ENCODE results near the gene ARSG.
"Not testable (repeated sequence)": the region's sequence is repeated elsewhere in the genome, so short reads cannot be mapped to it uniquely, and the experiment has no call there.

Gene ARSG

DNA sequence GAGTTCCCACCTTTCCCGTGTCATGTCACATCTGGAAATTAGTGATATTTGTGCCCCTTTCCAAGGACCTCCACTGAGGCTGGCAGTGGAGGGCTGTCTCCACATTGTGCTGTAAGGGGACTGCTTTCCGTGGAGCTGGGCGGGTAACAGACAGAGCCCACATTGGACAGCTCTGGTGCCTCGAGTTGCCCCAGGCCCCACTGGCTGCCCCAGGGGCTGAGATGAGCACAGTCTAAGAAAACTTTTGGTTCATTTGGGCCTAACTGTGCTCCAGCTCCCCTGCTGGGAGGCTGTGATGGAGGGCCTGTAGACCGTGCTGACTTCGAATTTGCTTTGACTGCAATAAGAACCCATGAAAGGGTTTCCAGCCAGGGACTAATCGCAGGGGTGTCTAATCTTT lies 38.0 kb downstream of the ARSG start:
- Histone ChIP-seq H3K27me3 (ENCODE audit: insufficient read depth, low read depth) (no peaks in the 10 kb centered on the region), H3K4me1 (ENCODE audit: low read depth, poor library complexity, severe bottlenecking) (no peaks in the 10 kb centered on the region), H3K4me2 (no peak overlapping the region), H3K36me3 (ENCODE audit: insufficient read depth) (no peaks in the 10 kb centered on the region), H2AFZ (ENCODE audit: low read depth) (no peak overlapping the region), H3K79me2 (ENCODE audit: insufficient read depth, low read depth) (no peaks in the 10 kb centered on the region), H4K20me1 (ENCODE audit: insufficient read depth) (no peaks in the 10 kb centered on the region), H3K4me3 (IDR thresholded peaks at IDR 0.05; ENCODE audit: insufficient read depth, low read depth, low read length) (no peak overlapping the region), H3K27ac (no peak overlapping the region), H3K9ac (no peak overlapping the region)
- TF ChIP-seq, protein P1, sequence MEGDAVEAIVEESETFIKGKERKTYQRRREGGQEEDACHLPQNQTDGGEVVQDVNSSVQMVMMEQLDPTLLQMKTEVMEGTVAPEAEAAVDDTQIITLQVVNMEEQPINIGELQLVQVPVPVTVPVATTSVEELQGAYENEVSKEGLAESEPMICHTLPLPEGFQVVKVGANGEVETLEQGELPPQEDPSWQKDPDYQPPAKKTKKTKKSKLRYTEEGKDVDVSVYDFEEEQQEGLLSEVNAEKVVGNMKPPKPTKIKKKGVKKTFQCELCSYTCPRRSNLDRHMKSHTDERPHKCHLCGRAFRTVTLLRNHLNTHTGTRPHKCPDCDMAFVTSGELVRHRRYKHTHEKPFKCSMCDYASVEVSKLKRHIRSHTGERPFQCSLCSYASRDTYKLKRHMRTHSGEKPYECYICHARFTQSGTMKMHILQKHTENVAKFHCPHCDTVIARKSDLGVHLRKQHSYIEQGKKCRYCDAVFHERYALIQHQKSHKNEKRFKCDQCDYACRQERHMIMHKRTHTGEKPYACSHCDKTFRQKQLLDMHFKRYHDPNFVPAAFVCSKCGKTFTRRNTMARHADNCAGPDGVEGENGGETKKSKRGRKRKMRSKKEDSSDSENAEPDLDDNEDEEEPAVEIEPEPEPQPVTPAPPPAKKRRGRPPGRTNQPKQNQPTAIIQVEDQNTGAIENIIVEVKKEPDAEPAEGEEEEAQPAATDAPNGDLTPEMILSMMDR (conservative IDR thresholded peaks at IDR 0.05; ENCODE audit: low read depth, low read length) = no peak

- not testable (repeated sequence) for H4K20me1 ChIP-seq (ENCODE audit: insufficient read depth); H3K4me2 ChIP-seq; H2AFZ ChIP-seq (ENCODE audit: low read depth); H3K27ac ChIP-seq; H3K4me3 ChIP-seq (IDR thresholded peaks at IDR 0.05; ENCODE audit: insufficient read depth, low read depth, low read length); H3K27me3 ChIP-seq (ENCODE audit: insufficient read depth, low read depth); H3K36me3 ChIP-seq (ENCODE audit: insufficient read depth); H3K9ac ChIP-seq; H3K79me2 ChIP-seq (ENCODE audit: insufficient read depth, low read depth); H3K4me1 ChIP-seq (ENCODE audit: low read depth, poor library complexity, severe bottlenecking)
These were observed 40.6 kb downstream of the ARSG start for GRCh38 chr17:68331932-68332331.

DNA sequence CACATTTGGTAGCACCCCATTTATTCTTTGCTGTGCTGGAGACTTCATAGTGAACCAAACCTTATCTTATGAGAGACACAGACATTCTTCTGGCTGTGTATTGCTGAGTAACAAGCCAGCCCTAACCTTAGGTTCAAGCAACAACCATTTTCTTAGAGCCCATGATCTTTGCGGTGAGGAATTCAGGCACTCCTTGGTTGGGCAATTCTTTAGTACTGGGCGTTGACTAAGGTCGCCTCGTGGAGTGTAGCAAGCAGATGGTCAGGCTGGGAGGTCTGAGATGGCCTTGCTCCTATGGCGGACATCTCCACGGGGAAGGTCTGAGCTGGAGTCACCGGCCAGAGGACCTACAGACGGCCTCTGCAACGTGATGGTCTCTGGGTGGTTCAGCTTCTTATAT lies 43.1 kb downstream of the ARSG start:
- H3K27me3 ChIP-seq (ENCODE audit: insufficient read depth, low read depth) = no peaks in the 10 kb centered on the region
- no peak overlapping the region for H3K27ac ChIP-seq
- no peak overlapping the region for H3K4me2 ChIP-seq
- TF ChIP-seq, protein P1 (conservative IDR thresholded peaks at IDR 0.05; ENCODE audit: low read depth, low read length) = no peak
- no peak overlapping the region for H3K9ac ChIP-seq
- H2AFZ ChIP-seq (ENCODE audit: low read depth) = no peak overlapping the region
- no peaks in the 10 kb centered on the region for H3K36me3 ChIP-seq (ENCODE audit: insufficient read depth)
- no peaks in the 10 kb centered on the region for H3K79me2 ChIP-seq (ENCODE audit: insufficient read depth, low read depth)
- H3K4me1 ChIP-seq (ENCODE audit: low read depth, poor library complexity, severe bottlenecking) = no peaks in the 10 kb centered on the region
- no peaks in the 10 kb centered on the region for H4K20me1 ChIP-seq (ENCODE audit: insufficient read depth)
- H3K4me3 ChIP-seq (IDR thresholded peaks at IDR 0.05; ENCODE audit: insufficient read depth, low read depth, low read length) = no peak overlapping the region

- no peak overlapping the region for H3K27ac ChIP-seq
- no peak overlapping the region for H3K9ac ChIP-seq
- no peaks in the 10 kb centered on the region for H3K4me1 ChIP-seq (ENCODE audit: low read depth, poor library complexity, severe bottlenecking)
- no peaks in the 10 kb centered on the region for H3K27me3 ChIP-seq (ENCODE audit: insufficient read depth, low read depth)
- H4K20me1 ChIP-seq (ENCODE audit: insufficient read depth) = no peaks in the 10 kb centered on the region
- no peak overlapping the region for H3K4me2 ChIP-seq
- TF ChIP-seq, protein P1 (conservative IDR thresholded peaks at IDR 0.05; ENCODE audit: low read depth, low read length) = no peak
- H2AFZ ChIP-seq (ENCODE audit: low read depth) = no peak overlapping the region
- no peaks in the 10 kb centered on the region for H3K79me2 ChIP-seq (ENCODE audit: insufficient read depth, low read depth)
- no peak overlapping the region for H3K4me3 ChIP-seq (IDR thresholded peaks at IDR 0.05; ENCODE audit: insufficient read depth, low read depth, low read length)
- no peaks in the 10 kb centered on the region for H3K36me3 ChIP-seq (ENCODE audit: insufficient read depth)
These were observed 50.2 kb downstream of the ARSG start for GRCh38 chr17:68341482-68341881.

- Histone ChIP-seq H2AFZ (ENCODE audit: low read depth) (no peak overlapping the region), H3K4me3 (IDR thresholded peaks at IDR 0.05; ENCODE audit: insufficient read depth, low read depth, low read length) (no peak overlapping the region), H3K9ac (no peak overlapping the region), H3K79me2 (ENCODE audit: insufficient read depth, low read depth) (no peaks in the 10 kb centered on the region), H3K27ac (no peak overlapping the region), H4K20me1 (ENCODE audit: insufficient read depth) (no peaks in the 10 kb centered on the region), H3K36me3 (ENCODE audit: insufficient read depth) (no peaks in the 10 kb centered on the region), H3K4me1 (ENCODE audit: low read depth, poor library complexity, severe bottlenecking) (no peaks in the 10 kb centered on the region), H3K27me3 (ENCODE audit: insufficient read depth, low read depth) (no peaks in the 10 kb centered on the region), H3K4me2 (no peak overlapping the region)
- TF ChIP-seq, protein P1 (conservative IDR thresholded peaks at IDR 0.05; ENCODE audit: low read depth, low read length) = no peak
These were observed 52.7 kb downstream of the ARSG start for GRCh38 chr17:68343976-68344375.
